Endothelial cell of umbilical vein (primary cell): ENCODE data around the gene BLNK.

Experiments used
- EZH2 ChIP-seq: IDR thresholded peaks from 2 replicates; pipeline ENCODE4 v1.6.1; 2012; ENCODE audit warnings: borderline replicate concordance, low read depth, mild to moderate bottlenecking, moderate library complexity, low read length, inconsistent platforms; ENCODE audit not compliant: severe bottlenecking
- GATA2 ChIP-seq: IDR thresholded peaks from 2 replicates; pipeline ENCODE4 v1.7.0; 2011; ENCODE audit warnings: low read depth, mild to moderate bottlenecking, moderate library complexity, mixed read lengths, low read length; ENCODE audit not compliant: insufficient read length, insufficient read depth
- MYC ChIP-seq: IDR thresholded peaks from one replicate; pipeline ENCODE4 v1.6.1; 2011; ENCODE audit warnings: mild to moderate bottlenecking, low read depth, low read length
- POLR2A ChIP-seq: IDR thresholded peaks from 2 replicates; pipeline ENCODE4 v1.6.1; 2012; ENCODE audit warnings: low read depth, mild to moderate bottlenecking, control low read depth, low read length
- POLR2AphosphoS5 ChIP-seq: IDR thresholded peaks from 2 replicates; pipeline ENCODE4 v1.6.1; 2012; ENCODE audit warnings: low read depth, mild to moderate bottlenecking, control low read depth, low read length, moderate library complexity; ENCODE audit not compliant: insufficient read depth
- TF ChIP-seq, protein P1 (sequence below), 2 donors: IDR thresholded peaks; 1 replicate in 1 of 2; 2 replicates in 1 of 2; pipeline ENCODE4 v1.5.1; 2011; ENCODE audit warnings: low read length in 2 of 2, mild to moderate bottlenecking in 2 of 2, moderate library complexity in 2 of 2, control low read depth in 1 of 2, inconsistent platforms in 1 of 2, low read depth in 1 of 2; ENCODE audit not compliant: insufficient read depth in 1 of 2; ENCODE audit errors: extremely low read depth in 1 of 2

DNA sequence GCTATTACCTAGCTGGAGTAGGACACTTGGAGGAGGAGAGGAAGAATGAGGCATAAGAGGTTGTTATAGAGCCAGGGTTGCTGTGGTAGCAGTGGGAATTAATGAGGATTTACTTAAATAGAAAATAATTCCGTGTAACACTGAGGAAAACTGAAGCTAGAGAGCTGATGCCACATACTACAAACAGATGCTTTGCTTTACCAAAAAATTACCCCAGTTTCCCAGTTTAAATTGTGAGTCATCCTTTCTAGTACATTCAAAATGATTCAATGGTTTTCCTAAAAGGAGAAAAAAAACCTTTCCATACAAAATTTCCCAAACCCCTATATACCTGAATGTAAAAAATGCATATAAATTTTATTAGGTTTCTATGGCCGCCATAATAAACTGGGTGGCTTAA is 82.9 kb downstream of the BLNK start:
- TF ChIP-seq, protein P1, sequence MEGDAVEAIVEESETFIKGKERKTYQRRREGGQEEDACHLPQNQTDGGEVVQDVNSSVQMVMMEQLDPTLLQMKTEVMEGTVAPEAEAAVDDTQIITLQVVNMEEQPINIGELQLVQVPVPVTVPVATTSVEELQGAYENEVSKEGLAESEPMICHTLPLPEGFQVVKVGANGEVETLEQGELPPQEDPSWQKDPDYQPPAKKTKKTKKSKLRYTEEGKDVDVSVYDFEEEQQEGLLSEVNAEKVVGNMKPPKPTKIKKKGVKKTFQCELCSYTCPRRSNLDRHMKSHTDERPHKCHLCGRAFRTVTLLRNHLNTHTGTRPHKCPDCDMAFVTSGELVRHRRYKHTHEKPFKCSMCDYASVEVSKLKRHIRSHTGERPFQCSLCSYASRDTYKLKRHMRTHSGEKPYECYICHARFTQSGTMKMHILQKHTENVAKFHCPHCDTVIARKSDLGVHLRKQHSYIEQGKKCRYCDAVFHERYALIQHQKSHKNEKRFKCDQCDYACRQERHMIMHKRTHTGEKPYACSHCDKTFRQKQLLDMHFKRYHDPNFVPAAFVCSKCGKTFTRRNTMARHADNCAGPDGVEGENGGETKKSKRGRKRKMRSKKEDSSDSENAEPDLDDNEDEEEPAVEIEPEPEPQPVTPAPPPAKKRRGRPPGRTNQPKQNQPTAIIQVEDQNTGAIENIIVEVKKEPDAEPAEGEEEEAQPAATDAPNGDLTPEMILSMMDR (IDR thresholded peaks at IDR 0.05; ENCODE audit: extremely low read depth in 1 of 2, insufficient read depth in 1 of 2, low read depth in 1 of 2, low read length in 2 of 2) = no peak
- TF ChIP-seq POLR2AphosphoS5 (no peak), POLR2A (no peak), GATA2 (no peak), EZH2 (no peak), MYC (no peak)
